Endothelial cell of umbilical vein (primary cell): Measurements from ENCODE around the gene TRPT1. TPM values are rescaled to one million over a fixed set of nuclear protein-coding genes. Genes with fewer than 3 reads are reported as not detected.

ENCODE experiments used
- BruUV-seq: library from RNA; stranded (reverse); fragments of 400-500 nt; replicated peaks from 2 replicates; lab custom pipeline; 2021; lab: Mats Ljungman, UMichigan
- CTCF ChIA-PET: fragments of 300-600, 350-600 bp; sonication (Branson Sonifier 250); formaldehyde crosslinking; loops from one replicate; lab custom pipeline; 2021; ENCODE audit warnings: antibody characterized with exemption, inconsistent platforms; lab: Charles Lee
- POLR2A ChIA-PET: fragments of 300-600, 350-600 bp; sonication (Branson Sonifier 250); formaldehyde crosslinking; loops from one replicate; lab custom pipeline; 2021; ENCODE audit warnings: antibody characterized with exemption, inconsistent platforms; lab: Charles Lee
- DNase-seq: peaks from one replicate; pipeline ENCODE4 v3.0.0-alpha.2; 2011; ENCODE audit warnings: low read depth, low spot score
- FAIRE-seq: peaks from 2 replicates; lab custom pipeline; 2011; peaks lifted over from hg19 to GRCh38; lab: Jason Lieb, UNC
- H2AFZ ChIP-seq: 2 replicates; pipeline ENCODE4 v1.6.0; 2012; ENCODE audit warnings: low read depth, low read length, control low read depth, inconsistent platforms
- H3K27ac ChIP-seq: 2 replicates; pipeline ENCODE4 v1.5.1; 2011; ENCODE audit warnings: low read depth, mild to moderate bottlenecking, control low read depth, low read length, moderate library complexity; ENCODE audit not compliant: insufficient read depth
- H3K27me3 ChIP-seq, 2 experiments: 2 replicates each; pipeline versions ENCODE4 v1.6.0 to v1.6.1; 2011; ENCODE audit warnings: low read length in 2 of 2, mixed read lengths in 1 of 2; ENCODE audit not compliant: control insufficient read depth in 2 of 2, insufficient read depth in 2 of 2
- H3K36me3 ChIP-seq, 2 experiments: 2 replicates in 1 of 2; 3 replicates in 1 of 2; pipeline ENCODE4 v1.5.1; 2011; ENCODE audit warnings: low read length in 2 of 2, mild to moderate bottlenecking in 1 of 2, moderate library complexity in 1 of 2; ENCODE audit not compliant: control insufficient read depth in 2 of 2, insufficient read depth in 2 of 2; ENCODE audit errors: extremely low read depth in 1 of 2
- H3K4me1 ChIP-seq: 3 replicates; pipeline ENCODE4 v1.5.1; 2011; ENCODE audit warnings: mild to moderate bottlenecking, low read length; ENCODE audit not compliant: control insufficient read depth, insufficient read depth; ENCODE audit errors: extremely low read depth
- H3K4me2 ChIP-seq: 2 replicates; pipeline ENCODE4 v1.6.1; 2011; ENCODE audit warnings: low read length, control low read depth, mixed read lengths; ENCODE audit not compliant: insufficient read depth
- H3K4me3 ChIP-seq, 3 experiments: fragments of 200-600 bp in 1 of 3; sonication (generic), shearing (Covaris generic) in 1 of 3; replicated peaks in 1 of 3; 2 replicates each; pipeline ENCODE4 v1.5.1; 2011 to 2016; ENCODE audit warnings: control low read depth in 3 of 3, low read length in 3 of 3, mild to moderate bottlenecking in 2 of 3, inconsistent platforms in 1 of 3, low read depth in 1 of 3, moderate library complexity in 1 of 3; ENCODE audit not compliant: insufficient read depth in 1 of 3
- H3K79me2 ChIP-seq: 2 replicates; pipeline ENCODE4 v1.6.0; 2012; ENCODE audit warnings: low read length, inconsistent platforms; ENCODE audit not compliant: control insufficient read depth, insufficient read depth
- H3K9ac ChIP-seq: replicated peaks from 2 replicates; pipeline ENCODE3; 2011; ENCODE audit warnings: low read length, control low read depth; ENCODE audit not compliant: insufficient read depth; ENCODE audit errors: extremely low read depth
- H3K9me1 ChIP-seq: replicated peaks from 3 replicates; pipeline ENCODE4 v1.6.0; 2011; ENCODE audit warnings: mild to moderate bottlenecking, low read length; ENCODE audit not compliant: control insufficient read depth, insufficient read depth; ENCODE audit errors: extremely low read depth
- H3K9me3 ChIP-seq: replicated peaks from 2 replicates; pipeline ENCODE4 v1.5.1; 2012; ENCODE audit warnings: low read length, inconsistent platforms; ENCODE audit not compliant: control insufficient read depth, insufficient read depth
- H4K20me1 ChIP-seq: replicated peaks from 2 replicates; pipeline ENCODE3; 2011; ENCODE audit warnings: mild to moderate bottlenecking, low read length; ENCODE audit not compliant: control insufficient read depth, insufficient read depth; ENCODE audit errors: extremely low read depth
- MAX ChIP-seq: IDR thresholded peaks from 2 replicates; pipeline ENCODE4 v1.6.1; 2011; ENCODE audit not compliant: insufficient read depth, insufficient read length
- MYC ChIP-seq: IDR thresholded peaks from one replicate; pipeline ENCODE4 v1.6.1; 2011; ENCODE audit warnings: mild to moderate bottlenecking, low read depth, low read length
- POLR2A ChIP-seq: IDR thresholded peaks from 2 replicates; pipeline ENCODE4 v1.6.1; 2012; ENCODE audit warnings: low read depth, mild to moderate bottlenecking, control low read depth, low read length
- POLR2AphosphoS5 ChIP-seq: IDR thresholded peaks from 2 replicates; pipeline ENCODE4 v1.6.1; 2012; ENCODE audit warnings: low read depth, mild to moderate bottlenecking, control low read depth, low read length, moderate library complexity; ENCODE audit not compliant: insufficient read depth
- dilution Hi-C: fragments of 300-500 bp; cut with MboI; formaldehyde crosslinking; loops from one replicate; pipeline ENCODE4 v1.15.0; 2019; ENCODE audit warnings: low sequenced_read_pairs; ENCODE audit not compliant: extremely low pct_ligation_motif_present
- intact Hi-C: fragments of 100-400 bp; cut with micrococcal nuclease; formaldehyde crosslinking; loops from one replicate; pipeline ENCODE4 v1.10.0; 2022
- polyA plus RNA-seq, 4 experiments: library from polyadenylated mRNA; depleted of rRNA in 3 of 4; stranded (reverse) in 3 of 4; unstranded in 1 of 4; fragments of >200 nt; gene quantifications; 2 replicates each; pipeline versions ENCODE4 v1.2.1 to v1.2.3, GENCODE V29; 2011 to 2012; ENCODE audit warnings: missing spikeins in 1 of 4
- total RNA-seq: library from RNA; stranded (reverse); gene quantifications from 2 replicates; pipeline ENCODE4 v1.2.3, GENCODE V29; 2021

Gene TRPT1
- total and polyA plus RNA-seq, 2 donors (not counting 3 experiments of a cell fraction or from before 2014, with no cell fraction given), result 26.2 to 56.6 TPM

GRCh38 chr11:64241241-64241490 is 15.2 kb upstream of the TRPT1 start:
- intact Hi-C loops, result loop anchor here (1.0 to 5.0 kb wide), 6 partner anchors 11 to 240 kb away; partner anchors contain the start of genes DNAJC4, ESRRA, NUDT22 and RPS6KA4
- Histone ChIP-seq H3K9me3 (no peaks in the 10 kb centered on the region), H4K20me1 (no peaks in the 10 kb centered on the region), H3K4me2 (no peak overlapping the region), H3K9ac (peak overlapping the region; percentile 73), H3K36me3 (peaks cover 6 to 18% of the 10 kb centered on the region in 2 experiments), H3K9me1 (no peaks in the 10 kb centered on the region), H3K27me3 (no peaks in the 10 kb centered on the region), H3K4me3 (peak overlapping the region; percentile 36 to 75 (median 67)), H3K27ac (peak overlapping the region; percentile 88), H3K79me2 (peaks cover 38% of the 10 kb centered on the region), H3K4me1 (peaks cover 15% of the 10 kb centered on the region), H2AFZ (peak overlapping the region; percentile 42)
- peak; percentile 99 for DNase-seq
- POLR2A ChIA-PET, result interaction anchor here (0.7 to 1.0 kb wide), 4 partner anchors 15 to 30 kb away, joined by 3 to 10 read pairs (median 3); partner anchors contain the start of genes NUDT22 and TRPT1
- CTCF ChIA-PET, result interaction anchor here (0.8 to 4.1 kb wide), 5 partner anchors 36 to 115 kb away, joined by 3 to 27 read pairs (median 5); partner anchors contain the start of gene STIP1
- peak; percentile 97 for FAIRE-seq
- no TSS peak for BruUV-seq
- dilution Hi-C loops, result no loop called here
- no peak for TF ChIP-seq MYC
- TF ChIP-seq POLR2A, result peak; percentile 35

- intact Hi-C loops, result loop anchor here (1.0 to 5.0 kb wide), 6 partner anchors 10 to 240 kb away; partner anchors contain the start of genes DNAJC4, ESRRA, NUDT22 and RPS6KA4
- Histone ChIP-seq H3K9me3 (no peaks in the 10 kb centered on the region), H3K27ac (peak within 1 kb of the TSS; percentile 88), H3K4me3 (peak within 1 kb of the TSS; percentile 67 to 93 (median 67)), H4K20me1 (no peaks in the 10 kb centered on the region), H3K27me3 (no peaks in the 10 kb centered on the region), H3K9ac (peak within 1 kb of the TSS; percentile 73), H3K9me1 (no peaks in the 10 kb centered on the region), H2AFZ (peak within 1 kb of the TSS; percentile 42), H3K79me2 (peaks cover 32% of the 10 kb centered on the region), H3K4me2 (peak within 1 kb of the TSS; percentile 55), H3K36me3 (peaks cover 6 to 20% of the 10 kb centered on the region in 2 experiments), H3K4me1 (peaks cover 15% of the 10 kb centered on the region)
- TSS peak; percentile 50 for BruUV-seq
- dilution Hi-C loops, result no loop called here
- peak; percentile 97 for DNase-seq
- TF ChIP-seq POLR2A, result peak; percentile 1
- TF ChIP-seq POLR2AphosphoS5, result peak; percentile 26
- TF ChIP-seq MAX, result peak; percentile 27
- TF ChIP-seq MYC, result no peak
- FAIRE-seq, result no peak
- POLR2A ChIA-PET, result interaction anchor here (0.7 to 1.0 kb wide), 4 partner anchors 15 to 31 kb away, joined by 3 to 10 read pairs (median 3); partner anchors contain the start of genes NUDT22 and TRPT1
- CTCF ChIA-PET, result interaction anchor here (0.8 to 4.1 kb wide), 5 partner anchors 36 to 116 kb away, joined by 3 to 27 read pairs (median 5); partner anchors contain the start of gene STIP1
These were observed 14.7 kb upstream of the TRPT1 start, which contains the start of gene FKBP2 for GRCh38 chr11:64240435-64241240. TSS of gene FKBP2 (plus strand) at chr11:64241095. CDS start at chr11:64242388, 1,293 bp downstream.
